HepG2 (cell line): ENCODE data around the gene ATP6V1C2. TPM values are rescaled to one million over a fixed set of nuclear protein-coding genes. Genes with fewer than 3 reads are reported as not detected.

Experiments used
- polyA plus RNA-seq, 8 experiments: library from polyadenylated mRNA; depleted of rRNA in 3 of 8; stranded (reverse) in 7 of 8; unstranded in 1 of 8; fragments of >200 nt; fragmentation: Illumina TruSeq in 4 of 8; extraction: Trizol in 4 of 8; gene quantifications; 2 replicates each; pipeline versions ENCODE4 v1.2.1 to v1.2.3, GENCODE V29; 2011 to 2016; ENCODE audit warnings: low read depth in 4 of 8, missing spikeins in 1 of 8, mixed read lengths in 1 of 8; ENCODE audit not compliant: insufficient read depth in 1 of 8
- small RNA-seq, 3 experiments: library from RNA; depleted of rRNA; stranded (forward); fragments of <200 nt; gene quantifications; one replicate each; pipeline ENCODE3, GENCODE V24; 2012; ENCODE audit warnings: low read depth in 2 of 3, low replicate concordance in 1 of 3; ENCODE audit not compliant: insufficient read length in 3 of 3, insufficient read depth in 2 of 3
- total RNA-seq, 5 experiments: library from RNA; depleted of rRNA; stranded (reverse); fragments of >200 nt; fragmentation: Illumina TruSeq; extraction: Trizol; gene quantifications; 2 replicates each; pipeline ENCODE4 v1.2.3, GENCODE V29; 2016; ENCODE audit warnings: low read depth in 1 of 5

The ATP6V1C2 gene
- total and polyA plus RNA-seq, 2 of the 13 experiments (the other 11 are each of a cell fraction or from before 2014, with no cell fraction given) = 0.04 to 0.29 TPM

Small RNAs within 50 kb of the gene (small RNA-seq; reads per million reads assigned to genes)
- gene RNU7-138P = 0.10 to 3.9 (median 2.6) reads per million in 3 experiments
- 0 reads per million in 3 experiments for gene RNU7-176P

Other genes starting within 250 kb of the ATP6V1C2 start
- gene NOL10, start 31.7 kb upstream of the ATP6V1C2 start, total RNA-seq (2016; rRNA removed; fragmentation: Illumina TruSeq; extraction: Trizol) = 63.0 and 93.7 TPM in 2 replicates
- 20.1 and 23.0 TPM in 2 replicates for gene NOL10, start 31.7 kb upstream of the ATP6V1C2 start, polyA plus RNA-seq (2011; rRNA removed)
- gene PDIA6, start 91.2 kb downstream of the ATP6V1C2 start, total RNA-seq (2016; rRNA removed; fragmentation: Illumina TruSeq; extraction: Trizol) = 318 and 642 TPM in 2 replicates
- 418 and 586 TPM in 2 replicates for gene PDIA6, start 91.2 kb downstream of the ATP6V1C2 start, polyA plus RNA-seq (2011; rRNA removed)
- 0.09 and 0.15 TPM in 2 replicates for gene KCNF1, start 190.3 kb downstream of the ATP6V1C2 start, total RNA-seq (2016; rRNA removed; fragmentation: Illumina TruSeq; extraction: Trizol)
- 0.12 and 0.17 TPM in 2 replicates for gene KCNF1, start 190.3 kb downstream of the ATP6V1C2 start, polyA plus RNA-seq (2011; rRNA removed)